HL-60 (cell line): ENCODE results near the gene GPRASP3.

ENCODE experiments used
- CTCF ChIP-seq: IDR thresholded peaks from one replicate; pipeline ENCODE4 v1.5.1; 2011; ENCODE audit warnings: low read length, control low read depth, inconsistent platforms; ENCODE audit not compliant: insufficient read depth
- POLR2AphosphoS5 ChIP-seq: IDR thresholded peaks from 2 replicates; pipeline ENCODE4 v1.6.1; 2012; ENCODE audit warnings: low read depth

GRCh38 chrX:102723456-102723855 is 2.9 kb downstream of the GPRASP3 start:
- no peak for TF ChIP-seq CTCF
- no peak for TF ChIP-seq POLR2AphosphoS5
